Measurements from ENCODE around the gene SMOC2. TPM values are rescaled to one million over a fixed set of nuclear protein-coding genes. Genes with fewer than 3 reads are reported as not detected.

Gene SMOC2
- total RNA-seq, 5 donors from 2014 or later (not counting 1 experiment from before 2014, with no cell fraction given), result 0.06 to 0.20 (median 0.16) TPM; not detected in 2

DNA sequence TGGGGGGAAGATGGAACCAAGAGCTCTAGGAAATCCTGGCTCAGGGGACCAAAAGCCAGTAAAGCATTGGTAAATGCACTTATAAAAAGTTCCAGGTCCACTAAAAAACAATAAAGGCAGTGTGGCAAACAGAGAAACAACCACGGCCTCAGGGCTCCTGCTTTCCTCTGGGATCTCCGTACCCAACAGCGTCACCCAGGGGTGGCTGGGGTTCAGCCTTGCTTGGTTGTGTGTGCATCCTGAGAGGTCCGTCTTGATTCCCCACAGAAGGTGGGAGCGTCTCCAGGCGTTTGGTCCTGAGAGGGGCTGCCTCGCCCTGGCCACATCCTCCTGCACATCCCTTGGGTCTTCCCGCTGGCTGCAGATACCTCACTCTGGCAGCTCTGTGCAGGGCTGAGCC, 60.6 kb downstream of the SMOC2 start:
- no peak overlapping the region for H3K27ac ChIP-seq (ENCODE audit: low read length)
- H3K36me3 ChIP-seq (ENCODE audit: control insufficient read depth in 2 of 2, extremely low read depth in 1 of 2, insufficient read depth in 1 of 2, low read length in 1 of 2), result no peaks in the 10 kb centered on the region
- Mint-ChIP-seq H3K27ac (no peak overlapping the region), H3K36me3 (no peaks in the 10 kb centered on the region), H3K4me1 (peaks cover 0 to 2% (median 0%) of the 10 kb centered on the region in 3 donors), H3K4me3 (no peak overlapping the region), H3K9me3 (no peaks in the 10 kb centered on the region), H3K27me3 (no peaks in the 10 kb centered on the region)
- ATAC-seq (replicated peaks in 1 of 4), result no peak
- CTCF ChIA-PET, result no interaction called here
- WGBS (ENCODE audit: insufficient coverage), result 57% methylated on average over 6 of the region's 8 CpGs
- POLR2A ChIA-PET, result no interaction called here
- H3K27me3 ChIP-seq (replicated peaks in 1 of 2; ENCODE audit: control insufficient read depth in 2 of 2, extremely low read depth in 1 of 2, insufficient read depth in 2 of 2, low read length in 1 of 2), result peaks cover 0 to 14% of the 10 kb centered on the region in 2 experiments
- no peak for DNase-seq
- H3K4me3 ChIP-seq (ENCODE audit: control insufficient read depth in 1 of 2, extremely low read depth in 1 of 2, low read length in 1 of 2), result no peak overlapping the region
- no peaks in the 10 kb centered on the region for H3K4me1 ChIP-seq (ENCODE audit: control insufficient read depth in 1 of 2, extremely low read depth in 1 of 2, insufficient read depth in 2 of 2, low read length in 2 of 2)
- H3K9me3 ChIP-seq, result no peaks in the 10 kb centered on the region

DNA sequence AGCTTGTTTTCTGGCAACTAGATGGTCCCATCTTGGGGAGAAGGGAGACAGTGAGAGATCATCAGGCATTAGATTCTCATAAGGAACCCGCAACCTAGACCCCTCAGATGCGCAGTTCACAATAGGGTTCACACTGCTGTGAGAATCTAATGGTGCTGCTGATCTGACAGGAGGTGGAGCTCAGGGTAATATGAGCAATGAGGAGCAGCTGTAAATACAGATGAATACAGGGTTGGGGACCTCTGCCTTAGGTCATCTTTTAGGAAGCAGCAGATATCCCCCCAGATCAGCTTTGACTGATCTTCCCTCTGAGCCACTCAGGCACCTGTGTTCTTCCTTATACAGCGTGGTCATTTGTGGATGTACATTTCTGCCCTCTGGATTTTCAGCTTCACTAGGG, 63.4 kb downstream of the SMOC2 start:
- Mint-ChIP-seq H3K9me3 (no peaks in the 10 kb centered on the region), H3K36me3 (no peaks in the 10 kb centered on the region), H3K4me1 (peaks cover 0 to 3% (median 0%) of the 10 kb centered on the region in 3 donors), H3K4me3 (no peak overlapping the region), H3K27ac (no peak overlapping the region), H3K27me3 (peaks cover 3 to 5% of the 10 kb centered on the region in 2 donors)
- WGBS (ENCODE audit: insufficient coverage), result 100% methylated on average over 1 of the region's 3 CpGs
- H3K27ac ChIP-seq (ENCODE audit: low read length), result no peak overlapping the region
- ChIA-PET POLR2A (no interaction called here), CTCF (no interaction called here)
- no peaks in the 10 kb centered on the region for H3K36me3 ChIP-seq (ENCODE audit: control insufficient read depth in 2 of 2, extremely low read depth in 1 of 2, insufficient read depth in 1 of 2, low read length in 1 of 2)
- H3K9me3 ChIP-seq, result no peaks in the 10 kb centered on the region
- H3K4me1 ChIP-seq (ENCODE audit: control insufficient read depth in 1 of 2, extremely low read depth in 1 of 2, insufficient read depth in 2 of 2, low read length in 2 of 2), result no peaks in the 10 kb centered on the region
- H3K27me3 ChIP-seq (replicated peaks in 1 of 2; ENCODE audit: control insufficient read depth in 2 of 2, extremely low read depth in 1 of 2, insufficient read depth in 2 of 2, low read length in 1 of 2), result peaks cover 0 to 8% of the 10 kb centered on the region in 2 experiments
- no peak overlapping the region for H3K4me3 ChIP-seq (ENCODE audit: control insufficient read depth in 1 of 2, extremely low read depth in 1 of 2, low read length in 1 of 2)
- DNase-seq (no peak), ATAC-seq (replicated peaks in 1 of 4) (no peak)

DNA sequence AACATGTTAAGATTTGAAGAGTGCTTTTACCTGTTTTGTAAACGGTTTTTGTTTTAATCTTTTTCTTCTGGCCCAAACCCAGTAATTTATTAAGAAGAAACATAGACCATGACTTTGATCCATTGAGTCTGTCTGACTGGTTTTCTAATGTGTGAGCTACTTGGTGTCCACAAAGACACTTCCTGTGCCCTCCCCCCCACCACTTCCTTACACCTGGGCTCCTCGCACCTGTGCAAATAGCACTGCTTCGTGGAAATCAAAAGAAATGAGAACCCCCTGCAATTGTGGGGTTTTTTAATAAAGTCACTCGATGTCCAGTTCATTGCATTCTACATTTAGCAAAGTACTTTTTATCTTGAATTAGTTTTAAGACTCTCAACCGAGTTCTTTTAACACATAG, 65.5 kb downstream of the SMOC2 start:
- Histone ChIP-seq H3K4me3 (ENCODE audit: control insufficient read depth in 1 of 2, extremely low read depth in 1 of 2, low read length in 1 of 2) (no peak overlapping the region), H3K36me3 (ENCODE audit: control insufficient read depth in 2 of 2, extremely low read depth in 1 of 2, insufficient read depth in 1 of 2, low read length in 1 of 2) (no peaks in the 10 kb centered on the region), H3K9me3 (no peaks in the 10 kb centered on the region), H3K27ac (ENCODE audit: low read length) (no peak overlapping the region), H3K4me1 (ENCODE audit: control insufficient read depth in 1 of 2, extremely low read depth in 1 of 2, insufficient read depth in 2 of 2, low read length in 2 of 2) (no peaks in the 10 kb centered on the region), H3K27me3 (replicated peaks in 1 of 2; ENCODE audit: control insufficient read depth in 2 of 2, extremely low read depth in 1 of 2, insufficient read depth in 2 of 2, low read length in 1 of 2) (peaks cover 0 to 6% of the 10 kb centered on the region in 2 experiments)
- H3K9me3 Mint-ChIP-seq, result no peaks in the 10 kb centered on the region
- H3K27ac Mint-ChIP-seq, result no peak overlapping the region
- POLR2A ChIA-PET, result no interaction called here
- no peak overlapping the region for H3K4me3 Mint-ChIP-seq
- CTCF ChIA-PET, result no interaction called here
- H3K4me1 Mint-ChIP-seq, result peaks cover 0 to 3% (median 0%) of the 10 kb centered on the region in 3 donors
- WGBS (ENCODE audit: insufficient coverage), result no CpG with 5 or more reads among the region's 5 CpGs
- H3K27me3 Mint-ChIP-seq, result peaks cover 8% of the 10 kb centered on the region in 2 donors
- DNase-seq (no peak), ATAC-seq (replicated peaks in 1 of 4) (no peak)
- no peaks in the 10 kb centered on the region for H3K36me3 Mint-ChIP-seq

DNA sequence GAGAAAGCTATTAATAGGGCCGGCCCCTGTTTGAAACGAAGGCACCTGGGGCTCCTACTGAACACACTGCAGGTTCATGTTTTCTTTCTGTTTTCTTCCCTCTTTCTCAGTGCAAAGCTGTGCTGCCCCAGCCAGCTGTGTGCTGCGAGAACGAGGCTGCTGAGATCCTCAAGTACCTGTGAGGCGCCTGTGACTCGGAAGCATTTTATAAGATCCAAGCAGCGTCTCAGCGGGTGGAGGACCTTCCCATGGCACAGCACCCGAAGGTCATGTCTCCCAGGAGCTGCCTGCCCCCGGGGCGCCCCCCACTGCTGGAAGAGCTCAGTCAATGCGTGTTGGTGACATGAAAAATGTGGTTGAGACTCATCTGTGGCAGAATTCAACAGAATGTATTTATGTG, 66.3 kb downstream of the SMOC2 start:
- WGBS (ENCODE audit: insufficient coverage), result 94% methylated on average over 8 of the region's 12 CpGs
- Mint-ChIP-seq H3K4me1 (peaks cover 0 to 3% (median 0%) of the 10 kb centered on the region in 3 donors), H3K9me3 (no peaks in the 10 kb centered on the region), H3K36me3 (no peaks in the 10 kb centered on the region), H3K27ac (no peak overlapping the region), H3K4me3 (no peak overlapping the region), H3K27me3 (peaks cover 8% of the 10 kb centered on the region in 2 donors)
- ChIA-PET POLR2A (no interaction called here), CTCF (no interaction called here)
- no peak for ATAC-seq (replicated peaks in 1 of 4)
- H3K27ac ChIP-seq (ENCODE audit: low read length), result no peak overlapping the region
- no peak overlapping the region for H3K4me3 ChIP-seq (ENCODE audit: control insufficient read depth in 1 of 2, extremely low read depth in 1 of 2, low read length in 1 of 2)
- no peaks in the 10 kb centered on the region for H3K9me3 ChIP-seq
- H3K27me3 ChIP-seq (replicated peaks in 1 of 2; ENCODE audit: control insufficient read depth in 2 of 2, extremely low read depth in 1 of 2, insufficient read depth in 2 of 2, low read length in 1 of 2), result peaks cover 0 to 7% of the 10 kb centered on the region in 2 experiments
- no peaks in the 10 kb centered on the region for H3K36me3 ChIP-seq (ENCODE audit: control insufficient read depth in 2 of 2, extremely low read depth in 1 of 2, insufficient read depth in 1 of 2, low read length in 1 of 2)
- DNase-seq, result no peak
- H3K4me1 ChIP-seq (ENCODE audit: control insufficient read depth in 1 of 2, extremely low read depth in 1 of 2, insufficient read depth in 2 of 2, low read length in 2 of 2), result no peaks in the 10 kb centered on the region

DNA sequence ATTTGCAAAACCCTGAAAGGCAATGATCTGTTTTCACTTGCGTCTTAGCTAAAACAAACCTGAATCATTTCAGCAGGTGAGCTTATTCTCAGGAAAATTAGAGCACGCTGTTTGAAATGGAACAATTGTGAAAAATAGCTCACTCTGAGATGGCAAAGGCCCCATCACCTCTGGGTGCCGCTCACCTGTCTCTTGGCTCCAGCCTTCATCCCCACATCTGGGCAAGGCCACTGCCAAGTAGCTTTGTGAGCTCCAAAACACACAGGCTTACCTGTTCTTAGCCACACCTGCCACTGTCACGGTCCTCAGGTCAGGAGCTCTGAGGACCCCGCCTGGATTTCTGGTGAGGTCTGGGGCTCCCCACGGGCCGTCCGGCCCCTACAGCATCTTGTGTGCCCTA, 66.7 kb downstream of the SMOC2 start:
- no peaks in the 10 kb centered on the region for H3K4me1 ChIP-seq (ENCODE audit: control insufficient read depth in 1 of 2, extremely low read depth in 1 of 2, insufficient read depth in 2 of 2, low read length in 2 of 2)
- CTCF ChIA-PET, result no interaction called here

DNA sequence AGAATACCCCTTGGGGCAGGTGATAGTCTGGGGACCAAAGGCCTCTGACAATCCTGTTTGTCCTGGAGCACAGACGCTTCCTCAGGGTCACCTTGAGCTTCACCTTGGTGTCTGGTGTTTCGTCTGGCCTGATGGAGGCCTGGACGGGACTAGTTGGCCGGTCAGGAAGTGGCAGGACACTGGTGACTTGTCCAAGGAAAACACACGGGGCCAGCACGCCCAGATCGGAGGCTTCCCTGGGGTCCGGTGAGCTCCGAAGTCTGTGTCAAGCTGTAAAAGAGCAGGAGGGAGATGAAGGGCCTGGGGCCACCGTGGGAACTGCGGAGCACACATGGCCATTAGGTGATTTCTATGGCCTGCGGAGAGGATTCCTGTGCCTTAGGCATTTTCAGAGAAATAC, 67.9 kb downstream of the SMOC2 start:
- DNase-seq (no peak), ATAC-seq (replicated peaks in 1 of 4) (no peak)
- Mint-ChIP-seq H3K27me3 (peaks cover 8% of the 10 kb centered on the region in 2 donors), H3K4me1 (peaks cover 0 to 3% (median 0%) of the 10 kb centered on the region in 3 donors), H3K27ac (no peak overlapping the region), H3K9me3 (no peaks in the 10 kb centered on the region), H3K36me3 (no peaks in the 10 kb centered on the region), H3K4me3 (no peak overlapping the region)
- WGBS (ENCODE audit: insufficient coverage), result 73% methylated on average over 10 of the region's 12 CpGs
- Histone ChIP-seq H3K27me3 (replicated peaks in 1 of 2; ENCODE audit: control insufficient read depth in 2 of 2, extremely low read depth in 1 of 2, insufficient read depth in 2 of 2, low read length in 1 of 2) (peaks cover 0 to 7% of the 10 kb centered on the region in 2 experiments), H3K27ac (ENCODE audit: low read length) (no peak overlapping the region), H3K36me3 (ENCODE audit: control insufficient read depth in 2 of 2, extremely low read depth in 1 of 2, insufficient read depth in 1 of 2, low read length in 1 of 2) (no peaks in the 10 kb centered on the region), H3K9me3 (no peaks in the 10 kb centered on the region), H3K4me3 (ENCODE audit: control insufficient read depth in 1 of 2, extremely low read depth in 1 of 2, low read length in 1 of 2) (no peak overlapping the region), H3K4me1 (ENCODE audit: control insufficient read depth in 1 of 2, extremely low read depth in 1 of 2, insufficient read depth in 2 of 2, low read length in 2 of 2) (no peaks in the 10 kb centered on the region)
- CTCF ChIA-PET, result no interaction called here
- POLR2A ChIA-PET, result no interaction called here

More for the DNA sequence above, 66.7 kb downstream of the SMOC2 start:
- Histone ChIP-seq H3K36me3 (ENCODE audit: control insufficient read depth in 2 of 2, extremely low read depth in 1 of 2, insufficient read depth in 1 of 2, low read length in 1 of 2) (no peaks in the 10 kb centered on the region), H3K9me3 (no peaks in the 10 kb centered on the region), H3K27me3 (replicated peaks in 1 of 2; ENCODE audit: control insufficient read depth in 2 of 2, extremely low read depth in 1 of 2, insufficient read depth in 2 of 2, low read length in 1 of 2) (peaks cover 0 to 7% of the 10 kb centered on the region in 2 experiments), H3K4me3 (ENCODE audit: control insufficient read depth in 1 of 2, extremely low read depth in 1 of 2, low read length in 1 of 2) (no peak overlapping the region), H3K27ac (ENCODE audit: low read length) (no peak overlapping the region)
- DNase-seq, result no peak
- H3K4me3 Mint-ChIP-seq, result no peak overlapping the region
- H3K27me3 Mint-ChIP-seq, result peaks cover 8% of the 10 kb centered on the region in 2 donors
- H3K36me3 Mint-ChIP-seq, result no peaks in the 10 kb centered on the region
- no peak for ATAC-seq (replicated peaks in 1 of 4)
- no peaks in the 10 kb centered on the region for H3K9me3 Mint-ChIP-seq
- peaks cover 0 to 3% (median 0%) of the 10 kb centered on the region in 3 donors for H3K4me1 Mint-ChIP-seq
- POLR2A ChIA-PET, result no interaction called here
- H3K27ac Mint-ChIP-seq, result no peak overlapping the region
- WGBS (ENCODE audit: insufficient coverage), result 83% methylated on average over 8 of the region's 8 CpGs

DNA sequence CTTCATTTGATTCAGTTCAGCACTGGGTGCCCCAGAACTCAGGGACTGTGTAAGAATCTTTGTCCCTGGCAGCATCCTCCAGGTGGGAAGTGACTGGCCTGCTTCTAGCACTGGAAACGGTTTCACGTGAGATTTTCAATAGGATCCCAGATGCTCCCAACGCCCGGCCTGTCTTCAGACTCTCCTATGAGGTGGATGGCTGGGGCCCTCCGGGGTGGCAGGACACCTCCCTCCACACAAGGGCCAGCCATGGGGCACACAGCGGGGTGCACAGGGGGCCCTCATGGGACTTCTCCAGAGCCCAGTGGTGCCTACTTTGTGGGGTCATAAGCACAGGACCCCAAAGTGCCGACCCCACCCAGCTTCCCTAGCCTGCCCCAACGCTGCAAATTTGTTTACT, 72.8 kb downstream of the SMOC2 start:
- no peak overlapping the region for H3K4me3 ChIP-seq (ENCODE audit: control insufficient read depth in 1 of 2, extremely low read depth in 1 of 2, low read length in 1 of 2)
- DNase-seq, result no peak
- peaks cover 0 to 9% of the 10 kb centered on the region in 2 experiments for H3K27me3 ChIP-seq (replicated peaks in 1 of 2; ENCODE audit: control insufficient read depth in 2 of 2, extremely low read depth in 1 of 2, insufficient read depth in 2 of 2, low read length in 1 of 2)
- H3K9me3 ChIP-seq, result no peaks in the 10 kb centered on the region
- ChIA-PET POLR2A (no interaction called here), CTCF (no interaction called here)
- no peaks in the 10 kb centered on the region for H3K4me1 Mint-ChIP-seq
- H3K9me3 Mint-ChIP-seq, result no peaks in the 10 kb centered on the region
- no peaks in the 10 kb centered on the region for H3K36me3 ChIP-seq (ENCODE audit: control insufficient read depth in 2 of 2, extremely low read depth in 1 of 2, insufficient read depth in 1 of 2, low read length in 1 of 2)
- no peak overlapping the region for H3K27ac Mint-ChIP-seq
- no peak overlapping the region for H3K4me3 Mint-ChIP-seq
- H3K4me1 ChIP-seq (ENCODE audit: control insufficient read depth in 1 of 2, extremely low read depth in 1 of 2, insufficient read depth in 2 of 2, low read length in 2 of 2), result no peaks in the 10 kb centered on the region
- peaks cover 5 to 7% of the 10 kb centered on the region in 2 donors for H3K27me3 Mint-ChIP-seq
- ATAC-seq (replicated peaks in 1 of 4), result no peak
- WGBS (ENCODE audit: insufficient coverage), result 50% methylated on average over 5 of the region's 8 CpGs
- no peaks in the 10 kb centered on the region for H3K36me3 Mint-ChIP-seq
- H3K27ac ChIP-seq (ENCODE audit: low read length), result no peak overlapping the region

All from T-cell (primary cell).